ENCODE data around the gene SSUH2.
"Not testable (repeated sequence)": the region's sequence is repeated elsewhere in the genome, so short reads cannot be mapped to it uniquely, and the experiment has no call there.

The SSUH2 gene

DNA sequence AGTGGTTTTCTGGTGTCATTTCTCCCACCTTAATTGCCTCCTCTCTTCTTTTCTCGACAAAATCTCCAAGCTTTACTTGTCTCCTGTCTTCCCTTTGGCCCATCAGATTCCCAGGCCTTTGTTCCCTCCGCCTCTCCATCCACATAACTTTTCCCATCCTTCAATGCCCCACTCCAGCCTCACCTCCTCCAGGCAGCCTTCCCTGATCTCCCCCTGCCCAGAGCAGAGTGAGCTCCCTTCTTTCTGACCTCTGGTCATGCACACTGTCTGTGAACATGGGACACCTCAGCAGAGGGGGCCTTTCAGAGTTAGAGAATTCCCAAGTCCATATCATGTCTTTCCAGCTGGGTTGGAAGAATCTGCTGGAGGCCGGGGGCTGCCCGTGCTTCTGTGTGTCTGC, 14.6 kb upstream of the SSUH2 start:
- no peak for DNase-seq (ENCODE audit: insufficient read length, low spot score)
- FAIRE-seq = no peak

DNA sequence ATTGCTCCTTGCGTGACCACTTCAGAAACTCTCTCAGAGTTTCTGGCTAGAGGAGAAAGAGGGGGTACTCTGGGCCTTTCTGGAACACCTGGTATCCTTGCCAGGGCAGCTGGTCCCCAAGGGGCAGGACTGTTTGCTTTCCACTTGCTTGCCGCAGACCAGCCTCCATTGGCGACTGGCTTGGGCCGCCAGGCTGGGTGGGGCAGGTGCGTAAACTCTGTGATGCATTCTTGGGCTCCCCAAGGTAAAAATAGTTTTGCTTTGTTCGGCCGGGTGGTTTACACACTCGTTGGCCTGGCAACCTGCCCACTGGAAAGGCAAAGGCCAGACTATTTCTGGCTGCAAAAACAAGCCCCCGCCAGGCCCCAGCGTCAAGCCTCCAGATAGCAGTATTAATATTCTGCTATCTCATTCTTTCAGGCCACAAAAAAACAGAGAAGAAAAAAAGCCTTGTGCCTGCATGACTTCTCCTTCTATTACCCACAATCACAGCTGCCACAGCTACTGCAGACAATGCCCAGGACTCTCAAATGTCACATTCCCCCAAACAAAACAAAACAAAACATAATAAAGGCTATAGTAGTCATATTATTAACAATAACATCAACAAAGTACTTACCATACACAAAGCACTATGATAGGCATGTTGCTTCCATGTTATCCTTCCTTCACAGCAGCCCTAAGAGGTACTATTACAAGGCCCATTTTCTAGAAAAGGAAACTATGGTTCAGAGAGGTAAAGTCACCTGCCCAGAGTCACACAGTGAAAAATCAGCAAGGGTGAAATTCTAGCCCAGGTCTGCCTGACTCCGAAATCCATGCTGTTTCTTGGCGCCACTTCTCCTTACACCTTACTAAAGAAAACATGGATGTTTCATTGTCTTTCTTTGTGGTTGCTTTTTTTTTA, 14.0 kb upstream of the SSUH2 start:
- FAIRE-seq (no peak), DNase-seq (ENCODE audit: insufficient read length, low spot score) (peak; percentile 17)

DNA sequence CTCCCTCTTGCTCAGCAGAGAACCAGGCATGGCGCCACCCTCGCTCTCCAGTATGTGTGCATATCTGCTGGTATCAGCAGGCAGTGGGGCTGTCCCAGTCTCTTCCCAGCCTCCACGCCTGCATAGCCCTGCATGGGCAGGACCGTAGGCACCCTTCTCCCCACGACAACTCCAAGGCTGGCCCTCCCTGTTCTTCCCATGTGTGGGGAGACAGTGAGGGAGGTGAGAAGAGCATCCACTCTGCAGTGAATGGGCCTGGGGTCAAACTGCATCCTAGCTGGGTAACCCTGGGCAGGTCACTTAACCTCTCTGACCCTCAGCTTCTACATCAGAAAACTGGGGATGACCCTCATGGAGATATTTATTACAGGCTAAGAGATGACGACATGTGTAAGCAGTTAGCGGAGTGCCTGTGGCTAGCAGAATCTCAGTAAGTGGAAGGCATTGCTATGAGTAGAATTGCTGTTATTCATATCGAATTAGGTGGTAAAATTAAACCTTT, 13.3 kb upstream of the SSUH2 start:
- no peak for FAIRE-seq
- DNase-seq (ENCODE audit: insufficient read length, low spot score) = no peak

DNA sequence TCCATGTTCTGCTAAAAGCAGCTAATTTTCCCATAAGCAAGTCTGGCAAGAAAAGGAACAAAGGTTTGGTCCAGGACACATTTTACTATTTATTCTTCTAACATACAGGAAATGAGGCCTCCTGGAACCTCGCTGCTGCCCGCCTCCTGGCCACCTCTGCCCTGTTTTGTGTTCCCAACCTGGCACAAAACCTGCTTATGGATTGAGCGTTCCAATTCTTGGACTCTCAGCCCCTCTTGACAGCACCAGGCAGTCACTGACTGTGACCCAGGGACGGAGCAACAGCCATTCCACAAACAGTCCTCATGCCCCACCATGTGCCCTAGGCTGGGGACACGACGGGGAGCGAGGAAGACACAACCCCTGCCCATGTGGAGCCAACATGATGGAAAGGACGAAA, 11.6 kb upstream of the SSUH2 start:
- DNase-seq (ENCODE audit: insufficient read length, low spot score) (no peak), FAIRE-seq (no peak)

DNA sequence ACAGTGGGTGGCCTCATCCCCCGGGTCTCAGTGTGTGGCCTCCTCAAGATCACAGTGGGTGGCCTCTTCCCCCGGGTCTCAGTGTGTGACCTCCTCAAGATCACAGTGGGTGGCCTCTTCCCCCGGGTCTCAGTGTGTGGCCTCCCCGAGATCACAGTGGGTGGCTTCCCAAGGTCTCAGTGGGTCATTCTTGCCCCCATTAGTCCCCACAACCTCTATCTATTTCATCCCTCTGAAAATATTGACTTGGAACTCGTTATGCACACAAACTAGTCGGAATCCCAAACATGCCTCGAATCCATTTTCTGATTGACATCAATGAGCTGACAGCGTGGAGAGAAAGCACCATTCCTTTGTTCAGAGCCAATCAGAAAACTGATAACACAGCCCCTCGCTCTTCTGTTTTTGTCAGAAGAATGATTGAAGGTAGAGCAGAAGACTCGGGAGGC, 10.8 kb upstream of the SSUH2 start:
- no peak for DNase-seq (ENCODE audit: insufficient read length, low spot score)
- FAIRE-seq = no peak

DNA sequence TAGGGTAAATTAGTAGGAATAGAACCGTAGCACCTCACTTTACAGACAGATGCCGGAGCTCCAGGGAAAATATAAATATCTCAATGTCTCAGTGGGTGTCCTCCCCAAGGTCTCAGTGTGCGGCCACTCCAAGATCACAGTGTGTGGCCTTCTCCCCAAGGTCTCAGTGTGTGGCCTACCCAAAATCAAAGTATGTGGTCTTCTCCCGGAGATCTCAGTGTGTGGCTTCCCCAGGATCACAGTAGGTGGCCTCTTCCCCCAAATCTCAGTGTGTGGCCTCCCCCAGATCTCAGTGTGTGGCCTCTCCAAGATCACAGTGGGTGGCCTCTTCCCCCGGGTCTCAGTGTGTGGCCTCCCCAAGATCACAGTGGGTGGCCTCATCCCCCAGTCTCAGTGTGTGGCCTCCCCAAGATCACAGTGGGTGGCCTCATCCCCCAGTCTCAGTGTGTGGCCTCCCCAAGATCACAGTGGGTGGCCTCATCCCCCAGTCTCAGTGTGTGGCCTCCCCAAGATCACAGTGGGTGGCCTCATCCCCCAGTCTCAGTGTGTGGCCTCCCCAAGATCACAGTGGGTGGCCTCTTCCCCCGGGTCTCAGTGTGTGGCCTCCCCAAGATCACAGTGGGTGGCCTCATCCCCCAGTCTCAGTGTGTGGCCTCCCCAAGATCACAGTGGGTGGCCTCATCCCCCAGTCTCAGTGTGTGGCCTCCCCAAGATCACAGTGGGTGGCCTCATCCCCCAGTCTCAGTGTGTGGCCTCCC, 10.2 kb upstream of the SSUH2 start:
- not testable (repeated sequence) for DNase-seq (ENCODE audit: insufficient read length, low spot score); FAIRE-seq

DNA sequence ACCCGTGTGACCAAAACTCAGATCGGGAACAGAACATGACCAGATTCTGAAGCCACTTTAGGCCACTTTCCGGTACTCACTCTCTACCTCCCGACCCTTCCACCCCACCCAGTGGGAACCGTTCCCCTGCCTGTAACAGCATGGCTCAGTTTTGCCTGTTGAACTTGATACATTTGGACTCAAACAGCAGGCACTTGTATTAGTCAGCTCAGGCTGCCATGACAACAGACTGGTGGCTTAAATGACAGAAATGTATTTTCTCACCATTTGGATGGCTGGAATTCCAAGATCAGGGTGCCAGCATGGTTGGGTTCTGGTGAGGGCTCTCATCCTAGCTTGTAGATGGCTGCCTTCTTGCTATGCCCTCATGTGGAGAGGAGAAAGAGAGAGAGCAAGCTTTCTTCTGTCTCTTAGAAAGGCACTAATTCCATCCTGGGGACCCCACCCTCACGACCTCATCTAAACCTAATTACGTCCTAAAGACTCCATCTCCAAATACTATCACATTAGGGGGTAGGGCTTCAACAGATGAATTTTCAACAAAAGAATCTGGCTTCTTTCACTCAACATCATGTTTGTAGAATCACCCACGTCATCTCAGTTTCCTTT, 9.3 kb upstream of the SSUH2 start:
- FAIRE-seq = no peak

DNA sequence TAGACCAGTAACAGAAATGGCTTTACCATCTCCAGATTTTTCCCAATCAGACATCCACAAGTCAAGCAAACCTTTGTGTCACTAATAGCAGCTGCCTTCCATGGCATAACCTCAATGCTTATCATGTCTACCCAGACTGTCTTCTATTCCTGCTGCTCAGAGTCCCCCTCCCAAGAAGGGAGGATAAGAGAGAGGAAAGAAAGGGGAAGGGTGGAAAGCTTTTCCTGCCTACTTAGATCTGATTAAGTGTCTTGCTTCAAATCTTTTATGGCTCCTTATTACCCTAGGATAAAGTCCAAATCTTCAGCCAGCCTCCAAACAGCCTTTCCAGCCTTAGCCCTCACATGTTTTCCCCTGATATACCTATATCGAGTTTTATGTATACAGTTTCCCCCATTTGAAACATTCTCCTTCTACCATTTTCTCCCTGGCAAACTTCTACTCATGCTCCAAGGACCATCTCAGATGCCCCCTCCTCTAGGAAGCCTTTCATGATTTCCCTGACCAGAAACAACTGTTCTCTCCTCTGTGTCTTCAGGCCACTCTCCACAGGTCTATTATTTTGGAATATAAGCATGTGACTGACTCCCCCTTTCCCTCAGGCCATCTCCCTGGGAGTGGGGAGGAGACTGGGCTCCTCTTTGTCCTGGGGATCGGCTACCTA, 7.9 kb upstream of the SSUH2 start:
- no peak for FAIRE-seq
- no peak for DNase-seq (ENCODE audit: insufficient read length, low spot score)

More for the DNA sequence above, 9.3 kb upstream of the SSUH2 start:
- DNase-seq (ENCODE audit: insufficient read length, low spot score) = no peak

DNA sequence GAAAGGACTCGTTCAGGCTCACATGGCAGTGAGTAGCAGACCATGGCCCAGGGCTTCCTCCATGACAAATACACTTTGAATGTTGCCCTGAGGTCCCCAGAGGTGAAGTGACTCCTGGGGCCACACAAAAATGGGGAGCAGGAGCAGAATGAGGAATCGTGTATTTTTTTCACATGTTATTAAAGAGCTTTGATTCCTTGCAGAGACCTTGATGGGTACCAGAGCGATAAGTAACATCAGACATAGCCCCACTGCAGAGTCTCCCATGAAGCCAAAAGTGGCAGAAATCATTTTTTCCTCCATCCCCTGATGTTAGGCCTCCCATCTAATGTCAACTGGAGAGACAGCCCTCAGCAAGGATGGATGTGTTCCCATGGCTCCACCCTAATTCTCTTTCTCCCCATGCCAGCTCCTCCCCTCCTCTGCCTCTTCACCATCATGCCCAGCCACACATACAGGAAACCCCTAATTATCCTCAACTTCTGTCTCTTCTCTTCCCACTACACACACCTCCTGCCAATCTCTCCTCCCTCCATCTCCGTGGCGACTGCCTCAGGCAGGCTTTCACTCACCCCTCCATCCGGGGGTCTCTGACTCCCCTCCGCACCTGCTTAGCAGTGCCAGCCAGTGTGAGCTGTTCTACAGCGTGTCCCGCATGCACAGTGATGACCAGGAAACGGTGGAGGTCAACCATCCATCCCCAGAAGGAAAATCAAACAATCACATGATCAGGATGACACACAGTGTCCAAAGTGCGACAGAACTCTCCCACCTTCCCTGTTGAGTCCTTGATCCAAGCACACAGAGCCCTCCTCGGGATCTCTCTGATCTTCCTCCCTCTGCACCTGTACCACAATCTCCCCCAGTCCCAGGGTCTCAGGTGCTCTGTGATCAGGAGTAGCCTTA, 7.1 kb upstream of the SSUH2 start:
- FAIRE-seq = no peak

DNA sequence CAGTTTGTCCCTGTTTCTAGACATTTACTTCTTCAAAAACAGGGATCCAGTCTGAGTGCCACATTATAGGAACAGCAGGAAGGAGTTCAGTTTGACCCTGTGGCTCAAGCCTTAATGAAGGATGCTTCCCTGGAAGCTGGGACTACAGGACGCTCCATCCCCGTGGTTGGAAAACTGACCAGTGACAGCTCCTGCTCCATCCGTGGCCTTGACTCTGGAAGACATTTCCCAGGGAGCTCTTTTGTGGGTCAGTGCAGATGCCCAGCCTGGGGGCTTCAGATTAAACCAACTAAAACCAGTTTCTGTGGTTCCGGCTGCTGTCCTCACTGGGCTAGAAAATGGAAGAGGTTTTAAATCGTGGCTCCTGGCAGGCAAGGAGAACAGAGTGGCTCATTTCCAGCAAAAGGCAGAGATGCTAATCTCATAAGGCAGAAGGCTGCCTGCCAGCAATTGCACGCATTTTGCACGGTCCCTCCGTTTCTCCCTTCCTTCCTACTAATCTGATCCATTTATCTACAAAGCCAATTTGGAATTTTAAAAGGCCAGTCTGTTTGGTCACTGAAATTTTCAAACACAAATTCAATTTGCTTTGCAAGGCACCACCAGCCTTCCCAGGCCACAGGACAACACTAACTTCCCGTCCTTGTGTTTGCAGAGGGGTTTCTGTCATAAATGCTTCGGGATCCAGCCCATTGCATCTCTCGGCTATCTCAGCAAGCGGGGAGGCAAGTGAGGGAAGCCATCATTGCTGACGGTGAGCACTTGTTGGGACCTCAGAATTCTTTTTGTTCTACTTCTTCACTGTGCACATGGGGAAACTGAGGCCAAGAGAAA, 6.2 kb upstream of the SSUH2 start:
- no peak for FAIRE-seq
- DNase-seq (ENCODE audit: insufficient read length, low spot score) = no peak

More for the DNA sequence above, 7.1 kb upstream of the SSUH2 start:
- no peak for DNase-seq (ENCODE audit: insufficient read length, low spot score)

DNA sequence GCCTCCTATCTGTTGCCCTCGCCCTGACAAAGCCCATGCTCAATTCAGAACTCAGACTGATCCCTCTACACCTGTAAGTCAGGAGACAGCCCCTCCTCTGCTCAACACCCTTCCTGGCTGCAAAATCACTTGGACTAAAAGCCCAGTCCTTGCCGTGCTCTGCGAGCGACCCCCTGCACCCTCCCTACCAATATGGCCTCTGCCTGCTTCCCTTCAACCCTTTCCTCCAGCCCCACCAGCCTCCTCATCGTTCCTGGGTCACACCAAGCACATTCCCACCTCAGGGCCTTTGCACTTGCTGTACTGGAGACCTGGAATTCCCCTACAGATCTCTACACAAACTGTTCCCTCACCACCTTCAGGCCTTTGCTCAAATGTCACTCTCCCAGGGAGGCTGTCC, 5.2 kb upstream of the SSUH2 start:
- no peak for FAIRE-seq
- DNase-seq (ENCODE audit: insufficient read length, low spot score) = no peak

DNA sequence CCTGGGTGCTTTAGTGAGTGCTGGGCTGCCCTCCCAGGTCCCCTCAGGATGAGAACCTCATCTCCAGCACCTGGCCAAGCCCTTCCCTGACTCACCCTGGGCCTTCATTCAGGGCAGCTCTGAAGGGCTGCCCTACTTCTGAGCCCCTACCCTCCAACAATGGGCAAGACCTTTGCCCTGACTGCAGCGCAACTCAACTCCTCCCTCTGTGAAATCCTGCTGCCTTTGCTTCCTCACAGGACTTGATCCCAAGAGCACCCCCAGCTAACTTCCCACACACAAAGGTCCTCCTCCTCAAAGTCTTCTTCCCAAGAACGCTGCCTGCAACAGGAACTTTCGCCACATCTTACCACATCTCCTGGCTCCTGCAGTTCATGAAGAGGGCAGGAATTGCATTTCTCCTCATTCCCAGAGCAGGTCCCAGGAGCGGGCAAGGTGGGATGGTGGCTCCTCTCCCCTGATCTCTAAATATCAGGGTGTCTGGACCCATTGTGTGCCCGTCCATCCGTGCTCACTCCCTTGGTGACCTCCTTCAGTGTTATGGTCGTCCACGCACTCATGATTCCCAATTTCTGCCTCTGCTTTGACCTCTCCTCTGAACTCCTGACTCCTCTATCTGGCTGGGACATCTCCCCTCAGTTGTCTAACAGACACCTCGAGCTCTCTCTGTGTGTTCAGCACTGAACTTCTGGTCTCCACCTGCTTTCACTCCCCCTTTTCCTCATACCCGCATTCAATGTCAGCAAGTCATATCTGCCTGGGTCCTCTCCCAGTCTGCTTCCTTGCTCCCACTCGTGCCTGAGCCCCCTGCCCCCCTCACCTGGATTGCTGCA, 4.5 kb upstream of the SSUH2 start:
- DNase-seq (ENCODE audit: insufficient read length, low spot score) (no peak), FAIRE-seq (no peak)

DNA sequence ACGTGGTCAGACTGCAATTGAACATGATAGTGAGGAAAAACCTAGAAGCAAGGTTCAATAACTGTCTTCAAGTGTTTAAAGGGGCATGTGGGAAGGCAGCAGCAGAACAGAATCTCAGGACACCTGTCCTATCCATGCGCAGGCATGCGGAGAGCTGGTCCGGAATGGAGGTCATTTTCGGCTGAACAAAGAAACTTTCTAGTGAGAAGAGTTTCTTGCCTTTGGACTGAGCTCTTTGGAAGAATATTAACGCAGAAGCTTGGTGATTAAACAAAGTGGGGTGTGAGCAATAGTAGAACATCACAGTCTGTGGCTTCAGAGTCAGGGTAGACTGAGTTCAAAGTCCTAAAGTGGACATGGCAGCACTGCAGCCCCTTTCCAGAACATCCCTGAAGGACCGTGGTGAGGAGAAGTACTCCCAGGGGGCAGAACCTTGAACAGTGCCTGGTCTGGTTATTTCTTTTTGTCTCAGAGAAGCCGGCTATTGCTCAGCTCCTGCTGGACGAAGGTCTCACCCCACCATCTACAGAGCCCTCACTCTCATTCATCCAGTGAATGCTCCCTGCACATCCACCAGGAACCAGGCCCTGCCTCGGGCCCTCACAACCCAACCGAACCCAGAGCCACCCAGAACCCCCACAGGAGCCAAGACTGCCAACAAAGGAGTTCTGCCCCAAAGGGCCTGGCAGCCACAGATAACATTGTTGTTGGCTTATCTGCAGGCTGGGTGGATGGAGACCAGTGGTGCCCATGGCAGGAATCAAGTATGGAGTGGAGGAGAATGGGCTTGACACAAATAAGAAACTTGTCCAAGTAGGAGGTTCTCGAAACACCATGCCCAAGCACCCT, 2.8 kb upstream of the SSUH2 start:
- no peak for DNase-seq (ENCODE audit: insufficient read length, low spot score)
- no peak for FAIRE-seq

DNA sequence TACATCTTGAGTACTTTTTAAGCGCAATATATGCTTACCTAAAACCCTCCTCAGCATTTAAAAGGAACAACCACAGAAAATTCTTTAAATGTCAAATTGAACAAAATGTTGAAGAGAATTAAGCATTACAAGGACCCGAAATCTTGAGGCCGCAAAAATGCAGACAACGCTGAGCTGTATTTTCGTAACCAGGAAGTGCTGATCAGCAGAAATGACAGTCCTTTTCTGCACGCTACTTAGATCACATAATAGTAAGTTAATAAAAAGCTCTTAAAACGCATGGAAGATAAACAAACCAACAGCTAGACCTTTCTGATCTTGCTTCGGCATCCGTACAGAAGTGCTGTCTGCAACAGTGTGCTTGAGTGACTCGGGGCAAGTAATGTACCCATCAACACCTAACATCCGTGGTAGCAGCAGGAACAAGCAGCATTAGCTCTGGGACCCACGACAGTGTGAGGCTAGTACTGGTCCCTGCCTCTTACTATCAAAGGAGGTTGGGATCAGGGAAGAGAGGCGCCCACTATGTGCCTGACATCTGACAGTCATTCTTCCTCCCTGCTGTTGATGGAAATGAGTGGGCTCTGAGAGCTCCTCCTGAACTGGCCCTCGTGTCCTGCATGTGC, 1.8 kb upstream of the SSUH2 start:
- DNase-seq (ENCODE audit: insufficient read length, low spot score) (no peak), FAIRE-seq (no peak)

DNA sequence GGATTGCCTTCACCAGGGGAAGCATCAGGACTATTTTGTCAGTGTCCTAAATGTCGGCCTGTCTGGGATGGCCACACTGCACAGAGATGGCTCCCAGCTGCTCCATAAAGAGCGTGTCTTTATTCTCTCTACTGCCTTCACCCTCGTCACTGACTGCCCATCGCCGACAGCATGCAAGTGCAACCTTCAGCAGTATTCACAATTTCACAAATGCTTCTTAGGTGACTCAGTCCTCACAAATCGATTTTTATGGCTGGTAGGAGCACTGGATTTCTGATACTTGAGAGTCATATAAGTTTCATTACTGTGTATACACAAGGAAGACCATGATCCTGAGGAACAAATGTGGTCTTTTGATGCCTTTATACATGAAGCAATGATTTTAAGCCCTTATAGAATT, 1.1 kb upstream of the SSUH2 start:
- DNase-seq (ENCODE audit: insufficient read length, low spot score) (no peak), FAIRE-seq (no peak)

DNA sequence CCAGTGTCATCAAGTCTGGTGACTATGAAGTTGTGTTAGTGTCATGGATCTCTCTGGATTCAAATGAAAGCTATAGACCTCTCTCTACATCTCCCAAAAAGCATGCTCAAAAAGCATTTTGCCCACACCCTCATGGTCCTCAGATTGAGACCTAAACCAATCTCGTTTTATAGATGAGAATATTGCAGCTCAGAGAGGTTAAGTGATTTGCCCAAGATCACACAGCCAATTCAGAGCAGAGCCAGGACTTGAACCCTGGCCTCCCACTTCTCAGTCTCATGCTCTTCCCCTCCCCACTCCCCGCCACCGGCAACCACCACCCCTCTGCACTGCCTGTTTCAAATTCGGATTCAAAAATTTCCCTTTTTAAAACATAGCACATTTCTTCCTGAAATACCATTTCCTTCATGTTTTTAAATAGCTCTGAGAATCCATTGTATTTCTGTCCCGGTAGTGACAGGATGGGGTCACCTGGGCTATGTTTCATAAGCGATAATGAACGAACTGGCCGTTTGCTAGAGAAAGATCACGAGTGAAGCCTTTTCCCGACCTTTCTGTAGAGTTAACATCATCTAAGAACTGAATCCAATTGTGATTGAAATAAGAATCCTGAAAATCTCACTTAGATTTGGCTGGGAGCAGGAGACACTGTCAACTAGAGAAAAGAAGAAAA, 769 bp downstream of the SSUH2 start:
- FAIRE-seq = no peak

More for the DNA sequence above, 769 bp downstream of the SSUH2 start:
- DNase-seq (ENCODE audit: insufficient read length, low spot score) = no peak
